HG03064 (cell line): ENCODE results near the gene YWHAG.
A peak's percentile ranks its signal among the peaks of the same experiment; 100 is the strongest.
"Not testable (repeated sequence)": the region's sequence is repeated elsewhere in the genome, so short reads cannot be mapped to it uniquely, and the experiment has no call there.

Source experiments
- ATAC-seq: cut with Tn5 transposase; IDR thresholded peaks from one replicate; pipeline ENCODE4 v1.9.1; 2021; ENCODE audit warnings: low read depth; ENCODE audit not compliant: unreplicated experiment

Gene YWHAG

DNA sequence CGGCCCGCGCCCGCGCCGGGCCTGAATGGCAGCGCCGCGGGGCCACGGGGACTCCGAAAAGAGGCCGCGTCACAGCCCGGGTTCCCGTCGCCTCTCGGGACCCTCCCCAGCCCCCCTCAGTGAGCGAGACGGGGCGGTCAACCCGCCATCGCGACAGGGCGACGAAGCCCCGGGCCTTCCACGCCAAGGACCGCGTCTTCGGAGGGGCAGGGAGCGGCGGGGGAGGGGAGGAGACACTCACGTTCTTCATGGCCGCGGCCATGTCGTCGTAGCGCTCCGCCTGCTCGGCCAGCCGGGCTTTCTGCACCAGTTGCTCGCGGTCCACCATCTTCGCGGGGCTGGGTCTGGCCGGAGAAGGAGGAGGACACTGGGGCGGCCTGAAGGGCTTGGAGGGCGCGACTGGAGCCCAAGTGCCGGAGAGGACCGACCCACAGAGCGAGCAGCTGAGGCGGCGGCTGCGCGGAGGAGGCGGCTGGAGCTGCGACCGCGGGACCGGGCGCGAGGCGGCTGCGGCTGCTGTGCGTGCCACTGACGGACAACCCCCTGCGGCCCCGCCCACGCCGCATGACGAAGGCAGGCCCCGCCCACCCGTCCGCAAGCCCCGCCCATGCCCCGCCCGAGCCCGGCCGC, at the start of gene YWHAG:
TSS of gene YWHAG (minus strand) at position 511 of the 630 bp plus-strand sequence. CDS start at position 328, 183 bp downstream.
- ATAC-seq: peak; percentile 60

DNA sequence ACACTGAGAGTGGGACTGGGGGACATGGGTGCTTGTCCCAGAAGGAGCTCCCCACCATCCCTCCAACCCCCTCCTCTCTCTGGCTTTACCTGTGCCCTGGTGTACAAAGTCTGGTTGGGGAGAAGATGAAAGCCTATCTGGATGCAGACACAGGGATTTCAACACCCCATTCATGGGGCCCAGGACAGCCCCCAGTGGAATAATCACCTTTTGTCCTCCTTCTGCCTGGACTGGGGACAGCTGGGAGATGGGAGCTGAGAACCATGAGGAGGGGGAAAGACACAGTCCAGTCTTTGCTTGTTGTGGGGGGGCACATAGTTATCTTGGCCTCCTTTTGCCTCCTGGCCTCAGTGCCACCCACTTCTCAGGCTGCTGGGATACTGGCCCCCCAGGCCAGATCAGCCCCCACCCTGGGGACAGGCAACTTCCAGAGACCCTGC, 49.4 kb upstream of the YWHAG start:
- no peak for ATAC-seq

DNA sequence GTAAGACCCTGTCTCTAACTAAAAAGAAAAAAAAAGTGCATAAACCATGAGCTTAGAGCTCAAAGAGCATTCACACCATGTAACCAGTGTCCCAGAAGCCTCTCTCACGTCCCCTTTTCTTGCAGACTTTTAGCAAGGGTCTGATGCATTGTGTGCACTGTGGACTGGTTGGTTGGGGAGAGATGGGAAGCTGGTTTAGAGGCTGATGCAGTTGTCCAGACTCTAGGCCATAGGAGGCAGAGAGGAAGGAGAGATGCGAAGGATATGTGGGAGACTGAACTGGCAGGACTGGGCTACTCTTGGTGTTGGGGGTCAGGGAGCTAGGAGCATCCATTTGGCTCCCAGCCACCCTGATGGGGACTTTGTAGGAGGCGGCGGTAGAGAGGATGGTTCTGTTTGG, 48.9 kb upstream of the YWHAG start:
- ATAC-seq: no peak

DNA sequence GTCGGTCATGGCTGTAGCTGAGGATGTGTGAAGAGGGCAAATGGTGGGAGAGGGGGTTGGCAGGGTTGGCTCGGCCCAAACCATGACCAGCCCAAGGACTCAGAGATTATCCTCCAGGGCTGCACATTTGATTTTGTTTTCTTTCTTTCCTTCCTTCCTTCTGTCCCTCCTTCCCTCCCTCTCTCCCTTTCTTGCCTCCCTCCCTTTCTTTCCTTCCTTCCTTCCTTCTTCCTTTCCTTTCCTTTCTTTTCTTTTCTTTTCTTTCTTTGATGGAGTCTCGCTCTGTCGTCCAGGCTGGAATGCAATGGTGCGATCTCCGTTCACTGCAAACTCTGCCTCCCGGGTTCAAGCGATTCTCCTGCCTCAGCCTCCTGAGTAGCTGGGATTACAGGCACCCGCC, 46.9 kb upstream of the YWHAG start:
- no peak for ATAC-seq

DNA sequence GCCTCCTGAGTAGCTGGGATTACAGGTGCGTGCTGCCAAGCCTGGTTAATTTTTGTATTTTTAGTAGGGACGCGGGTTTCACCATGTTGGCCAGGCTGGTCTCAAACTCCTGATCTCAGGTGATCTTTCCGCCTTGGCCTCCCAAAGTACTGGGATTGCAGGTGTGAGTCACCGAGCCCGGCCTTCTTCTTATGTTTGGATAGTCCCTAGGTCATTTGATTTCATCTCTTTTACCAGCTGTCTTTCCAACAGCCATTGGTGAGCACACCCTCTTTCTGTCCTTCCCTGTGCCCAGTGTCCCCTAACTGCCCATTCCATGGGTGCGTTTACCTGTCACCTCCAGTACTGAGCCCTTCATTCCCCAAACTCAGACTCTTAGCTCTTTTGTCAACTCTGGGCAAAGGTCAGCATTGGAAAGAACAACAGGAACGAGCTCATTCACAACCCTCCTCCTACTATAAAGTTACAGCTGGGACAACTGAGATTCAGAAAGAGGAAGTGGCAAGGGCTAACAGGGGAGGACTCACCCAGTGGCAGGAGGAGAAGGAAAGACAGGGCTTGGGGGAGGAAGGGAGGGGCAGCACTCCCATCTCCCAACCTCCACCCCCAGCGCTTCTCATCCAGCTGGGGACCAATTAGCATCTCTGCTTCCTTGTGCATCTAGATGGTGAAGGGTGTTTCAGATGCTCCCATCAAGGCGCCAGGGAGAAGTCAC, 45.1 kb upstream of the YWHAG start:
- ATAC-seq: no peak

DNA sequence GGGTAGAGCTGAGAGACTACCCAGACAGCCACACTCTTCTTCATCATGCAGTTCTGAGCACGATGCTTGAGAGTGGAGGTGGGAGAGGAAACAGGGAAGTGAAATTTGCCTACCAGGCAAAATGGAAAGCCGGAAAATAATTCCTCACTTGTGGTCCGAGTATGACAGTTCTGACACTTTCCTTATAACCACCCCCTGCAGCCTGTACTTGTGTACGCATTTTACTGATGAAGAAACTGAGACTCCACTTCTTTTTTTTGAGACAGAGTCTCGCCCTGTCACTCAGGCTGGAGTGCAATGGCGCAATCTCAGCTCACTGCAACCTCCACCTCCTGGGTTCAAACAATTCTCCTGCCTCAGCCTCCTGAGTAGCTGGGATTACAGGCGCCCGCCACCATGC, 44.3 kb upstream of the YWHAG start:
- not testable (repeated sequence) for ATAC-seq

DNA sequence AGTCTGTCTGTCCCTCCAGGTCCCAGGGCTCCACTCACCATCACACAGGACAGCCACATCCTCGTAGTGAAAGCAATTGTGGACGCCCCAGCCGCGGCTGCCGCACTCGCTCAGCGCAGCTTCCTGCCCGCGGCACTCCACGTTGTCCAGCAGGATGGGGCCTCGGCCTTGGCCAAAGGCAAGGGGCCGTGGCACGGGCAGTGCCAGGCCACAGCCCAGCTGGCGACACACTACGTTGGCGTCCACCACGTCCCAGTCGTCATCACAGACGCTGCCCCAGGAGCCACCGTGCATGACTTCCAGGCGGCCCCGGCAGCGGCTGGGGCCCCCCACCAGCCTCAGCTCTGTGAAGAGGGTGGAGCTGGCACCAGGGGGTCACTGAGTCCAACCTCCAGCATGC, 41.5 kb upstream of the YWHAG start:
- ATAC-seq: no peak

DNA sequence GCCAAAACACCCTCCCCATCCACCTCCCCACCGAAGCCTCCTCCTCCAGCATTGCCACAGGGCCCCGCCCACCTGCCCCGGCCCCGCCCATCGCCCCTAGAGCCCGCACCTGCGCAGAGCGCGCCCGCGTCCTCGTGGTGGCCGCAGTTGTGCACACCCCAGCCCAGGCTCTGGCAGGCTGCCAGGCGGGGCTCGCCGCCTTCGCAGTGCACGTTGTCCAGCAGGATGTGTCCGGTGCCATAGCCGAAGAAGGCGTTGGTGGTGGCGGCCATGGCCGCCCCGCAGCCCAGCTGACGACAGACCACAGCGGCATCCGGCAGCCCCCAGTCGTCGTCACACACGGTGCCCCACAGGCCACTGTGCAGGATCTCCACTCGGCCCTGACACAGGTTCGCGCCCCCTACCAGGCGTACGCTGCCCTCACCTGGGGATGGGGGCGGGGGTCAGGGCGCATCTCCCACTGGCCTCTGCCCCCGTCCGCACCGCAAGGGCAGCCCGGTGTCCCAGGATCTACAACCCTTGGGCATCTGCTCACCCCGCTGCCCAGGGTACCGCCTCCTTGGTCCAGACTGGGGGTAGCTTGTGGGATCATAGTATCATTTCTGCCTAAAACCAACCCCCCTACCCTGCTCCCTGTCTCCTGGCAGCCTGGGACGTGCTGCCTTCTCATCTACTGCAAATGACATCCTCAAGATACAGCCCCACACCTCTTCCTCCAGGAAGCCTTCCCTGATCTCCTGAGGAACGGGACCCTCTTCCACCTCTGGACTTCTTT, 38.8 kb upstream of the YWHAG start:
- ATAC-seq: no peak

DNA sequence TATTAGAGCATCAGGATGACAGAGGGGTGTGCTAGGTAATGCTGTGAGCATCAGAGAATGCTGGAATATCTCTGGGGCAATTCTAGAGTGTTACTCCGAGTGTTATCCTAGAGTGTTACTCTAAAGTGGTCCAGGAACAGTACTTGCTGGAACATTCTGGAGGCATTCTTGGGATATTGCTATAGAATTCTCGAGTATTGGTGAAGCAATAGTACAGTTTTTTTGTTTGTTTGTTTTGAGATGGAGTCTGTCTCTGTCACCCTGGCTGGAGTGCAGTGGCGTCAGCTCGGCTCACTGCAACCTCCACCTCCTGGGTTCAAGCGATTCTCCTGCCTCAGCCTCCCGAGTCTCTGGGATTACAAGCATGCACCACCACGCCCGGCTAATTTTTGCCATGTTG, 38.1 kb upstream of the YWHAG start:
- no peak for ATAC-seq

DNA sequence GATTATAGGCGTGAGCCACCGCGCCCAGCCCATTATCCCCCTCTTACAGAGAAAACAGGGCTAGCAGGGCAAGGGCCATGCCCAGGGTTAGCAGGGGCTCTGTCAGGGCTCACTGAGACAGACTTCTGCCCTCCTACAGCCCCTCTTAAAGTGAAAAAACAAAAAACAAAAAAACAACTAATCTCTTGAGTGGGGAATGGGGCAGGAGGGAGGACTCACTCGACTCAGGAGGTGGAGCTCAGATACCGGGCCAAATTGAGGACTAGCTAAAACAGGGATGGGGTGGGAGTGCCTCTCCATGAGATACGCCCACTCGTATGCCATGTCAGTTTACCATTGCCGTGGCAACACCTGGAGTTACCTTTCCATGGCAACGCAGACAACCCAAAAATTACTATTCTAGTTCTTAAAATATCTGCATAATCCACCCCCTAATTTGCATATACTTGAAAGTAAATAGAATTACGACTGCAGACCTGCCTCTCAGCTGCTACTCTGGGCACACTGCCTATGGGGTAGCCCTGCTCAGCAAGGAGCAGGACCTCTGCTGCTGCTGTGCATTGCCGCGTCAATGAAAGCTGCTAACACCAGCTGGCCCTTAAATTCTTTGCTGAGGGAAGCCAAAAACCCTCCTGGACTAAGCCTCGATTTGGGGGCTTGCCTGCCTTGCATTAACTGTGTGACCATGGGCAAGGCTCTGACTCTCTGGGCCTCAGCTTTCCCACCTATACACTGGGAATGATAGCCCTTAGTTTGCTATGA, 37.4 kb upstream of the YWHAG start:
- no peak for ATAC-seq

DNA sequence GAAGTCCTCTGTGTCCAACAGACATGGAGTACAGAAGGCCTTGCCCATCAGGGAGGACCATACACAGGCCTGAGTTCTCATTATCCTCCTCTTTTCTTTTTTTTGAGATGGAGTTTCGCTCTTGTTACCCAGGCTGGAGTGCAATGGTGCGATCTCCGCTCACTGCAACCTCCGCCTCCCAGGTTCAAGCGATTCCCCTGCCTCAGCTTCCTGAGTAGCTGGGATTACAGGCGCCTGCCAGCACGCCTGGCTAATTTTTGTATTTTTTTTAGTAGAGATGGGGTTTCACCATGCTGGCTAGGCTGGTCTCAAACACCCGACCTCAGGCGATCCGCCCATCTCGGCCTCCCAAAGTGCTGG, 36.8 kb upstream of the YWHAG start:
- not testable (repeated sequence) for ATAC-seq

DNA sequence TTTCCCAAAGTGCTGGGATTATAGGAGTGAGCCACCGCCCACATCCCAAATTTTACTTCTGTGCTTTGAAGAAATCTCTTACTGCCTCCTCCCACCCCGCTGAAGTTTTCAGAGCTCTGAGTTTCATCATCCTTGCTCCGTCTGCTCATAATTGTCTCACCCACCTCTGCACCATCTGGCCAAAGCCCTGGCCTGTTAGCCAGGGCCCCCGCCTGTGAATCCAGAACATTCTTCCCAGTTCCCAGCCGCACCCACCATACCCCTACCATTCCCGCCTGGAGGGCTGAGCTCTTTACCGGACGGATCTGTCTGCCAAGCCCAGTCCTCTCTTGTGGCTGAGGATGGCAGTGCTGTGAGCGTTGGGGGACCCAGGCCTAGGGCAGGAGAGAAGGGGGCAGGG, 36.2 kb upstream of the YWHAG start:
- ATAC-seq: no peak

DNA sequence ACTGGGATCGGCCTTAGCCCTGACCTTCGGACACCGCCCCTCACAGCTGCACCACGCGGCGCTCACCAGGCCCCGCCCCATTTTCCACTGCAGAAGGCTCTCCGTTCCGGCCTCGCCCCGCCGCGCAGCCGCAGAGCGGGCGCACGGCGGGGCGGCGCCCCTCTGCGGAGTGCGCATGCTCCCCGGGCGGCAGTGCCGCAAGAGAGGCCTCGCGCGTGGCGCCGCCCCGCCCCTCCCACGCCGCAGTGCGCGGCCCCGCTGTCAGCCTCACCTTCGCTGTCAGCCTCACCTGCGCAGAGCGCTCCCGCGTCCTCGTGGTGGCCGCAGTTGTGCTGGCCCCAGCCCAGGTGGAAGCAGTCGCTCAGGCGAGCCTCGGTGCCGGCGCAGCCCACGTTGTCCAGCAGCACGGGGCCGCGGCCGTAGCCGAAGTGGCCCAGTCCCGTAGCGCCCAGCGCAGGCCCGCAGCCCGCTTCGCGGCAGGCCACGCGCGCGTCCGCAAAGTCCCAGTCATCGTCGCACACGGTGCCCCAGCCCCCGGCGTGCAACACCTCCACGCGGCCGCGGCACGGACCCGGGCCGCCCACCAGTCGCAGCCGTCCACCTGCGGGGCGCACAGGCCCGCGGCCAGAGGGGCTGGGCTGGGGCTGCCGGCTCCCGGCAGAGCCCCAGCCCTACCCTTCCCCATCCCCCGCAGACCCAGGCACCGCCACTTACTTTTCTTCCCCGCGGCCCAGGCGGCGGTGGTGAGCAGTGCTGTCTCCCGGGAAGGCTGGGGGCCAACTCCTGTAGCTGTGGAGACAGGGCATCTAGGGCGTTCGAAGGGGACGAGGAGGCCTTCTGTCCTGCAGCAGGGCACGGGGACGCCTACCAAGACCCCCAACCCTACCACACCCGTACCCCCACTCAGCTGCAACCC, 34.6 kb upstream of the YWHAG start:
- peak; percentile 77 for ATAC-seq

DNA sequence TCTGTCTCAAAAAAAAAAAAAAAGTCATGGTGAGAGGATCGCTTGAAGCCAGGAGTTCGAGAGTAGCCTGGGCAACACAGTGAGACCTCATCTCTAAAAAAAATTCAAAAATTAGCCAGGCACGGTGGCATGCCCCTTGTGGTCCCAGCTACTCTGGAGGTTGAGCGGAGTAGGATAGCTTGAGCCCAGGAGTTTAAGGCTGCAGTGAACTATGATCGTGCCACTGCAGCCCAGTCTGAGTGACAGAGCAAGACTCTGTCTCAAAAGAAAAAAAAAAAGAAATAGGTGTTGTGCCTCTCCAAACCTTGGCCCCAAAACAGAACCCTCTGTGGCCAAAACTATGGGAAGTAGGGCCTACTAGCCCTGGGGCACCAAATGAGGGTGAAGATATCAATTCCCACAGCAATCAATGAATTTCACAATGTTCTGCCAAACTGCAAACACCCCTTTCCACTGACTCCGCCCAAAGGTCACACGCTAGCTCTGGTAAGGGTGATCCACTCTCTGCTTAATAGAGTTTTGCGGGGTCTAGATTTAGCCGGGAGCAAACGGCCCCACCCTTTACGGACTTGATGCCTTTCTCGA, 33.8 kb upstream of the YWHAG start:
- ATAC-seq: no peak

DNA sequence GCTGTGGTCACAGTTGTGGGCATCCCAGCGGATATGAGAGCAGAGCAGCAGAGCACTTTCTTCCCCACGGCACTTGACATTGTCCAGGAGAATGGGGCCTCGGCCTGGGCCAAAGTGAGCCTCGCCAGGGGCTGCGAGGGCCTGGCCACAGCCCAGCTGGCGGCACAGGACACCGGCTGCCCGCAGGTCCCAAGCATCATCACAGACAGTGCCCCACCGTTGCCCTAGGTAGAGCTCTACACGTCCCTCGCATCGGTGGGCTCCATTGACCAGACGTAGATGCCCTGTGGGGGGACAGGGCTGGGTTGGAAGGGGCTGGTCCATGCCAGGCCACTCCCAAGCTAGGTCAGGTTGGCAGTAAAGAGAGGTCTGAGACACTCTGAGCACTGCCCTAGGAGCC, 31.3 kb upstream of the YWHAG start:
- no peak for ATAC-seq

DNA sequence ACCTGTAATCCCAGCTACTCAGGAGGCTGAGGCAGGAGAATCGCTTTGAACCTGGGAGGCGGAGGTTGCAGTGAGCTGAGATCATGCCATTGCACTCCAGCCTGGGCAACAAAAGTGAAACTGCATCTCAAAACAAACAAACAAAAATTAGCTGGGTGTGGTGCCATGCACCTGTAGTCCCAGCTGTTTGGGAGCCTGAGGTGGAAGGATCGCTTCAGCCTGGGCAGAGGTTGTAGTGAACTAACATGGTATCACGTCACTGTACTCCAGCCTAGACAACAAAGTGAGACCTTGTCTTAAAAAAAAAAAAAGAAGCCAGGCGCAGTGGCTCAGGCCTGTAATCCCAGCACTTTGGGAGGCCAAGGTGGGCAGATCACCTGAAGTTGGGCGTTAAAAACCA, 29.0 kb upstream of the YWHAG start:
- not testable (repeated sequence) for ATAC-seq

DNA sequence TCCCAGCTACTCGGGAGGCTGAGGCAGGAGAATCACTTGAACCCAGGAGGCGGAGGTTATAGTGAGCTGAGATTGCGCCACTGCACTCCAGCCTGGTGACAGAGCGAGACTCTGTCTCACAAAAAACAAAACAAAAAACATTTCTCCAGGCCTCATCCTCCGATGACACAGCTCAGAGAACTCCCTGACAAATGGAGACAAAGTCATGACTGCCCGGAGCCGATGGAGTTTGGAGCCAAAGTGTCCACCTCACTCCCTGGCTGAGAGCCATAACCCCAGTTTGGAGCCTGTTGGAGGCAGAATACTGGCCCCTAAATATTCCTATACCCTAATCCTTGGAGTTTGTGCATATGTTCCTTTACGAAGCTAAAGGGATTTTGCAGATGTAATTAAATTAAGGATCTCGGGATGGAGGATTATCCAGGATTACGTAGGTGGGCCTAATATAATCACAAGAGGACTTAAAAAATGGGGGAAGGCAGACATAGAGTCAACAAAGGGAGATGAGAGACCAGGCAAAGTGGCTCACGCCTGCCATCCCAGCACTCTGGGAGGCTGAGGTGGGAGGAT, 28.0 kb upstream of the YWHAG start:
- no peak for ATAC-seq

DNA sequence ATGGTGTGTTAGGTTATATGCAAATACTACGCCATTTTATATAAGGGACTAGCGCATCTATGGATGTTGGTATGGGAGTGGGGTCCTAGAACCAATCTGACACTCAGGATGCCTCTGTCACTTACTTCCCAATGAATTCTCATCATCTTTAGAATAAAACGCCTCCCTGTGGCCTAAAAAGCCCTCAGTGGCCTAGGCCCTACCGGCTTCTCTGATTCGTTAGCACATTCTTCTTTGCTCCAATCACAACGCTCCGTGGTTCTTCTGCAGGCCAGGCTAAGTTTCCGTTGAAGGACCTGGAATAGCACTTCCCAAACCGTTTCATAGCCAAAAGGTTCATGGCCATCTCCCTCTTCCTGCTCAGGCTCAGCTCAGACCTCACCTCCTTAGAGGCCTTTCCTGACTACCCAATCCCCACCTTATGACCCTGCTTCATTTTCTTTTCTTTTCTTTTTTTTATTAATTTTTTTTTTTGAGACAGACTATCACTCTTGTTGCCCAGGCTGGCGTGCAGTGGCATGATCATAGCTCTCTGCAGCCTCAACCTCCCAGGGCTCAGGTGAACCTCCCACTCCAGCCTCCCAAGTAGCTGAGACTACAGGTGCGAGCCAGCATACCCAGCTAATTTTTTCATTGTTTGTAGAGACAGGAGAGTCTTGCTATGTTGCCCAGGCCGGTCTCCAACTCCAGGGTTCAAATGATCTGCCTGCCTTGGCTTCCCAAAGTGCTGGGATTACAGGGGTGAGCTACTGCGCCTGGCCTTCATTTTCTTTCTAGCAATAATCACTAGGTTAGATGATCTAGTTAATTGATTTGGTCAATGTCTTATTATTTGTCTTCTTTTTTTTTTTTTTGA, 24.5 kb upstream of the YWHAG start:
- no peak for ATAC-seq
